Activated T-helper 1 cell treated with anti-CD3 and anti-CD28 coated beads, Interleukin-12 subunit alpha, Interleukin-12 subunit beta, Interleukin-2, Interleukin-4 antibody, amounts not matched to agents 30 ng/mL and 10 ng/mL and 1 ng/mL, durations not matched to agents 14 hours and 24 hours and 36 hours (primary cell): ENCODE measurements around the gene MGAT5B. TPM values are rescaled to one million over a fixed set of nuclear protein-coding genes. Genes with fewer than 3 reads are reported as not detected.

Source experiments
- DNase-seq: peaks from one replicate; pipeline ENCODE4 v3.0.0; 2021; ENCODE audit warnings: low spot score
- H3K27ac Mint-ChIP-seq: one replicate; pipeline ENCODE4 v1.8.0; 2021; ENCODE audit warnings: mild to moderate bottlenecking, mixed read lengths
- H3K27me3 Mint-ChIP-seq: one replicate; pipeline ENCODE4 v1.8.0; 2022; ENCODE audit warnings: mild to moderate bottlenecking, moderate library complexity, mixed read lengths; ENCODE audit not compliant: insufficient read depth
- H3K36me3 Mint-ChIP-seq: one replicate; pipeline ENCODE4 v1.8.0; 2021; ENCODE audit warnings: low read depth, mixed read lengths
- H3K4me1 Mint-ChIP-seq: one replicate; pipeline ENCODE4 v1.8.0; 2021; ENCODE audit warnings: low read depth, mixed read lengths
- H3K4me3 Mint-ChIP-seq: one replicate; pipeline ENCODE4 v1.8.0; 2021; ENCODE audit warnings: mild to moderate bottlenecking, moderate library complexity, mixed read lengths
- H3K9me3 Mint-ChIP-seq: one replicate; pipeline ENCODE4 v1.8.0; 2021; ENCODE audit warnings: mixed read lengths
- intact Hi-C: fragments of 100-400 bp; cut with micrococcal nuclease; formaldehyde crosslinking; loops from one replicate; pipeline ENCODE4 v1.15.1; 2024
- total RNA-seq: library from RNA; stranded (reverse); gene quantifications from 2 replicates; pipeline ENCODE4 v1.2.3, GENCODE V29; 2022

Gene MGAT5B
- total RNA-seq, 1 donor from 2014 or later: 1.2 TPM

GRCh38 chr17:76905036-76905435, 36.8 kb downstream of the MGAT5B start:
- intact Hi-C loops: no loop called here
- Mint-ChIP-seq H3K9me3 (no peaks in the 10 kb centered on the region), H3K4me1 (no peaks in the 10 kb centered on the region), H3K27ac (no peak overlapping the region), H3K27me3 (peaks cover 1% of the 10 kb centered on the region), H3K4me3 (no peak overlapping the region), H3K36me3 (no peaks in the 10 kb centered on the region)
- DNase-seq: no peak

- Mint-ChIP-seq H3K4me1 (no peaks in the 10 kb centered on the region), H3K27ac (no peak overlapping the region), H3K36me3 (no peaks in the 10 kb centered on the region), H3K4me3 (no peak overlapping the region), H3K9me3 (no peaks in the 10 kb centered on the region), H3K27me3 (peaks cover 5% of the 10 kb centered on the region)
- intact Hi-C loops: no loop called here
- no peak for DNase-seq
These were observed 37.6 kb downstream of the MGAT5B start for GRCh38 chr17:76905836-76906235.

- Mint-ChIP-seq H3K36me3 (no peaks in the 10 kb centered on the region), H3K27ac (no peak overlapping the region), H3K4me1 (no peaks in the 10 kb centered on the region), H3K27me3 (peaks cover 5% of the 10 kb centered on the region), H3K9me3 (no peaks in the 10 kb centered on the region), H3K4me3 (no peak overlapping the region)
- intact Hi-C loops: no loop called here
- DNase-seq: no peak
These were observed 38.3 kb downstream of the MGAT5B start for GRCh38 chr17:76906463-76906862.

- no peaks in the 10 kb centered on the region for H3K9me3 Mint-ChIP-seq
- no peaks in the 10 kb centered on the region for H3K36me3 Mint-ChIP-seq
- DNase-seq: no peak
- H3K27ac Mint-ChIP-seq: no peak overlapping the region
- intact Hi-C loops: no loop called here
- peaks cover 4% of the 10 kb centered on the region for H3K27me3 Mint-ChIP-seq
- H3K4me3 Mint-ChIP-seq: no peak overlapping the region
- no peaks in the 10 kb centered on the region for H3K4me1 Mint-ChIP-seq
These were observed 39.1 kb downstream of the MGAT5B start for GRCh38 chr17:76907352-76907751.

GRCh38 chr17:76909971-76910760, 42.0 kb downstream of the MGAT5B start:
- no peaks in the 10 kb centered on the region for H3K36me3 Mint-ChIP-seq

GRCh38 chr17:76911299-76912017, 43.3 kb downstream of the MGAT5B start:
- DNase-seq: no peak
- H3K9me3 Mint-ChIP-seq: no peaks in the 10 kb centered on the region
- no peaks in the 10 kb centered on the region for H3K36me3 Mint-ChIP-seq
- H3K27ac Mint-ChIP-seq: no peak overlapping the region
- peaks cover 4% of the 10 kb centered on the region for H3K27me3 Mint-ChIP-seq
- intact Hi-C loops: no loop called here
- H3K4me1 Mint-ChIP-seq: no peaks in the 10 kb centered on the region
- H3K4me3 Mint-ChIP-seq: no peak overlapping the region

More at GRCh38 chr17:76909971-76910760, 42.0 kb downstream of the MGAT5B start:
- Mint-ChIP-seq H3K27ac (no peak overlapping the region), H3K9me3 (no peaks in the 10 kb centered on the region), H3K4me1 (no peaks in the 10 kb centered on the region), H3K4me3 (no peak overlapping the region), H3K27me3 (peaks cover 4% of the 10 kb centered on the region)
- peak; percentile 35 for DNase-seq
- intact Hi-C loops: no loop called here

- no peaks in the 10 kb centered on the region for H3K4me1 Mint-ChIP-seq
- H3K36me3 Mint-ChIP-seq: no peaks in the 10 kb centered on the region
- no peak overlapping the region for H3K27ac Mint-ChIP-seq
- intact Hi-C loops: no loop called here
- H3K4me3 Mint-ChIP-seq: no peak overlapping the region
- no peaks in the 10 kb centered on the region for H3K9me3 Mint-ChIP-seq
- H3K27me3 Mint-ChIP-seq: peaks cover 4% of the 10 kb centered on the region
- DNase-seq: no peak
These were observed 44.4 kb downstream of the MGAT5B start for GRCh38 chr17:76912421-76913164.

- Mint-ChIP-seq H3K9me3 (no peaks in the 10 kb centered on the region), H3K4me1 (no peaks in the 10 kb centered on the region), H3K27ac (no peak overlapping the region), H3K36me3 (no peaks in the 10 kb centered on the region), H3K27me3 (peaks cover 4% of the 10 kb centered on the region), H3K4me3 (no peak overlapping the region)
- no peak for DNase-seq
- intact Hi-C loops: no loop called here
These were observed 46.7 kb downstream of the MGAT5B start for GRCh38 chr17:76914937-76915336.

- no peaks in the 10 kb centered on the region for H3K9me3 Mint-ChIP-seq
- no peak for DNase-seq
- no peaks in the 10 kb centered on the region for H3K36me3 Mint-ChIP-seq
- intact Hi-C loops: no loop called here
- H3K4me3 Mint-ChIP-seq: no peak overlapping the region
- H3K4me1 Mint-ChIP-seq: no peaks in the 10 kb centered on the region
- no peak overlapping the region for H3K27ac Mint-ChIP-seq
- no peaks in the 10 kb centered on the region for H3K27me3 Mint-ChIP-seq
These were observed 47.8 kb downstream of the MGAT5B start for GRCh38 chr17:76915840-76916510.

GRCh38 chr17:76917829-76918228, 49.6 kb downstream of the MGAT5B start:
- H3K4me1 Mint-ChIP-seq: no peaks in the 10 kb centered on the region
- H3K27me3 Mint-ChIP-seq: peaks cover 4% of the 10 kb centered on the region
- intact Hi-C loops: no loop called here
- H3K4me3 Mint-ChIP-seq: no peak overlapping the region
- no peak for DNase-seq
- H3K36me3 Mint-ChIP-seq: no peaks in the 10 kb centered on the region
- no peaks in the 10 kb centered on the region for H3K9me3 Mint-ChIP-seq
- no peak overlapping the region for H3K27ac Mint-ChIP-seq

GRCh38 chr17:76918811-76919210, 50.6 kb downstream of the MGAT5B start:
- intact Hi-C loops: no loop called here

GRCh38 chr17:76920364-76921139, 52.3 kb downstream of the MGAT5B start:
- no peaks in the 10 kb centered on the region for H3K4me1 Mint-ChIP-seq
- no peak for DNase-seq
- no peak overlapping the region for H3K4me3 Mint-ChIP-seq
- intact Hi-C loops: no loop called here
- no peaks in the 10 kb centered on the region for H3K9me3 Mint-ChIP-seq
- H3K36me3 Mint-ChIP-seq: no peaks in the 10 kb centered on the region
- H3K27me3 Mint-ChIP-seq: peaks cover 9% of the 10 kb centered on the region
- H3K27ac Mint-ChIP-seq: no peak overlapping the region

More at GRCh38 chr17:76918811-76919210, 50.6 kb downstream of the MGAT5B start:
- Mint-ChIP-seq H3K4me3 (no peak overlapping the region), H3K27ac (no peak overlapping the region), H3K4me1 (no peaks in the 10 kb centered on the region), H3K27me3 (peaks cover 9% of the 10 kb centered on the region), H3K36me3 (no peaks in the 10 kb centered on the region), H3K9me3 (no peaks in the 10 kb centered on the region)
- DNase-seq: no peak
